Caco-2 (cell line): ENCODE measurements around the gene USP34. TPM values are rescaled to one million over a fixed set of nuclear protein-coding genes. Genes with fewer than 3 reads are reported as not detected.

Source experiments
- BruUV-seq: library from RNA; stranded (reverse); fragments of 400-500 nt; replicated peaks from 2 replicates; lab custom pipeline; 2021; lab: Mats Ljungman, UMichigan
- CTCF ChIA-PET: fragments of 300-600 bp; sonication (Branson Sonifier 250); formaldehyde crosslinking; loops from one replicate; lab custom pipeline; 2022; ENCODE audit warnings: antibody characterized with exemption; lab: Charles Lee
- POLR2A ChIA-PET: fragments of 300-600 bp; sonication (Branson Sonifier 250); formaldehyde crosslinking; loops from one replicate; lab custom pipeline; 2022; ENCODE audit warnings: antibody characterized with exemption; lab: Charles Lee
- DNase-seq, 2 experiments: peaks; one replicate each; pipeline versions ENCODE4 v3.0.0 to v3.0.0-alpha.2; 2020 to 2022
- H3K27me3 ChIP-seq: replicated peaks from 2 replicates; pipeline ENCODE4 v1.6.0; 2011; ENCODE audit warnings: low read length; ENCODE audit not compliant: control insufficient read depth, insufficient read depth
- H3K36me3 ChIP-seq: 2 replicates; pipeline ENCODE4 v1.5.1; 2011; ENCODE audit warnings: low read length; ENCODE audit not compliant: control insufficient read depth, insufficient read depth
- H3K4me1 ChIP-seq: fragments of 250-450 bp; sonication (Bioruptor Pico); 2 replicates; pipeline ENCODE4 v1.5.1; 2020; ENCODE audit warnings: mild to moderate bottlenecking
- H3K4me3 ChIP-seq: 2 replicates; pipeline ENCODE4 v1.5.1; 2011; ENCODE audit warnings: low read depth, mild to moderate bottlenecking, control low read depth, low read length
- H3K9me3 ChIP-seq: fragments of 250-450 bp; sonication (Bioruptor Pico); 2 replicates; pipeline ENCODE4 v1.5.1; 2020; ENCODE audit warnings: mild to moderate bottlenecking, moderate library complexity
- H3K27ac Mint-ChIP-seq: one replicate; pipeline ENCODE4 v1.8.0; 2022; ENCODE audit warnings: mixed read lengths; ENCODE audit not compliant: unreplicated experiment
- H3K27me3 Mint-ChIP-seq: one replicate; pipeline ENCODE4 v1.8.0; 2022; ENCODE audit warnings: mixed read lengths; ENCODE audit not compliant: insufficient read depth, unreplicated experiment
- H3K36me3 Mint-ChIP-seq: one replicate; pipeline ENCODE4 v1.8.0; 2022; ENCODE audit warnings: mild to moderate bottlenecking, mixed read lengths; ENCODE audit not compliant: insufficient read depth, unreplicated experiment
- H3K4me1 Mint-ChIP-seq: one replicate; pipeline ENCODE4 v1.8.0; 2022; ENCODE audit warnings: low read depth, mixed read lengths; ENCODE audit not compliant: unreplicated experiment
- H3K4me3 Mint-ChIP-seq: one replicate; pipeline ENCODE4 v1.8.0; 2022; ENCODE audit warnings: mild to moderate bottlenecking, moderate library complexity, mixed read lengths; ENCODE audit not compliant: unreplicated experiment
- H3K9me3 Mint-ChIP-seq: one replicate; pipeline ENCODE4 v1.8.0; 2022; ENCODE audit warnings: mixed read lengths; ENCODE audit not compliant: unreplicated experiment
- intact Hi-C: fragments of 100-400 bp; cut with micrococcal nuclease; formaldehyde crosslinking; loops from one replicate; pipeline ENCODE4 v1.10.0; 2022; ENCODE audit not compliant: unreplicated experiment
- total RNA-seq: library from RNA; stranded (reverse); gene quantifications from 2 replicates; pipeline ENCODE4 v1.2.3, GENCODE V29; 2022
- TF ChIP-seq, protein P1 (sequence below), 2 experiments: fragments of 200-600 bp in 1 of 2; IDR thresholded peaks; 1 replicate in 1 of 2; 2 replicates in 1 of 2; pipeline versions ENCODE4 v1.5.1 to v1.8.0; 2011 to 2022; ENCODE audit warnings: antibody characterized with exemption in 1 of 2, control low read depth in 1 of 2, inconsistent platforms in 1 of 2, low read depth in 1 of 2, low read length in 1 of 2, mild to moderate bottlenecking in 1 of 2, moderate library complexity in 1 of 2; ENCODE audit not compliant: insufficient read depth in 1 of 2, severe bottlenecking in 1 of 2, unreplicated experiment in 1 of 2

USP34 gene
- total RNA-seq, 1 experiment from 2014 or later, result 100 TPM

DNA sequence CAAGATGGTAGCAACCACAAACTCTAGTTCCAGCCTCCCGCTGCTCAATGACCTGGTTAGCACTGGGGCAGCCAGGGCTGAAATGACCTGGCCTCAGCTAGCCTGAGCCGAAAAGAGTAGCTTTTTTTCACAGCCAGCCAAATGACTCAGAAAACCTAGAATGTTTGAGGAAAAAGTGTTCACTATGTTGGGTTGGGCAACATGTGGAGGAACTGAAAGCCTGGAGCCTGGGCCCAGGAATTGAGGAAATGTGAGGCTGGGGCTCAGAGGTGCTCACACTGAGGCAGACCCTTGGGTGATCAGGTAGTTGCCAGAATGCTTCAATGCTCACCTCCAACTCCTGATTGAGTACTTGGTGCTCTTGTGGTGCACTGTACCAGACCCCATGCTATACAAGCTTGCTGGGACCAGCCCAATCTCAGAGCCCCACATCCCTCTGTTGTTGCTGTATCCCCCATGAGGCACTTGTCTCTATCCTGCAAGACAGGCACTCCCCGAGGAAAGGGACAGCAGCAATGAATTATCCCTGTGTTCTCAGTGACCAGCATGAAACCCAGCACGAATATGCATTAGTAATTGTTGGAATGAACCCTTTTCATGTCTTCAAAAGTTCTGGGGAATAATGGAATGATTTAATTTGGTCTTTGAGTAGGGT, 116.2 kb downstream of the USP34 start:
- Histone ChIP-seq H3K4me1 (no peaks in the 10 kb centered on the region), H3K9me3 (peaks cover 3% of the 10 kb centered on the region; the same call in 1 of the 2 replicates), H3K36me3 (no peaks in the 10 kb centered on the region; the same call in 1 of the 2 replicates), H3K4me3 (no peak overlapping the region), H3K27me3 (no peaks in the 10 kb centered on the region)
- no peaks in the 10 kb centered on the region for H3K27me3 Mint-ChIP-seq
- POLR2A ChIA-PET, result no interaction called here
- BruUV-seq, result no TSS peak
- CTCF ChIA-PET, result no interaction called here
- H3K27ac Mint-ChIP-seq, result no peak overlapping the region
- intact Hi-C loops, result no loop called here
- no peak overlapping the region for H3K4me3 Mint-ChIP-seq
- peaks cover 12% of the 10 kb centered on the region for H3K4me1 Mint-ChIP-seq
- DNase-seq, result no peak
- TF ChIP-seq, protein P1, sequence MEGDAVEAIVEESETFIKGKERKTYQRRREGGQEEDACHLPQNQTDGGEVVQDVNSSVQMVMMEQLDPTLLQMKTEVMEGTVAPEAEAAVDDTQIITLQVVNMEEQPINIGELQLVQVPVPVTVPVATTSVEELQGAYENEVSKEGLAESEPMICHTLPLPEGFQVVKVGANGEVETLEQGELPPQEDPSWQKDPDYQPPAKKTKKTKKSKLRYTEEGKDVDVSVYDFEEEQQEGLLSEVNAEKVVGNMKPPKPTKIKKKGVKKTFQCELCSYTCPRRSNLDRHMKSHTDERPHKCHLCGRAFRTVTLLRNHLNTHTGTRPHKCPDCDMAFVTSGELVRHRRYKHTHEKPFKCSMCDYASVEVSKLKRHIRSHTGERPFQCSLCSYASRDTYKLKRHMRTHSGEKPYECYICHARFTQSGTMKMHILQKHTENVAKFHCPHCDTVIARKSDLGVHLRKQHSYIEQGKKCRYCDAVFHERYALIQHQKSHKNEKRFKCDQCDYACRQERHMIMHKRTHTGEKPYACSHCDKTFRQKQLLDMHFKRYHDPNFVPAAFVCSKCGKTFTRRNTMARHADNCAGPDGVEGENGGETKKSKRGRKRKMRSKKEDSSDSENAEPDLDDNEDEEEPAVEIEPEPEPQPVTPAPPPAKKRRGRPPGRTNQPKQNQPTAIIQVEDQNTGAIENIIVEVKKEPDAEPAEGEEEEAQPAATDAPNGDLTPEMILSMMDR (IDR thresholded peaks at IDR 0.05; ENCODE audit: insufficient read depth in 1 of 2, low read depth in 1 of 2, low read length in 1 of 2, severe bottlenecking in 1 of 2, unreplicated experiment in 1 of 2), result no peak
- H3K9me3 Mint-ChIP-seq, result peaks cover 31% of the 10 kb centered on the region
- H3K36me3 Mint-ChIP-seq, result peaks cover 42% of the 10 kb centered on the region

DNA sequence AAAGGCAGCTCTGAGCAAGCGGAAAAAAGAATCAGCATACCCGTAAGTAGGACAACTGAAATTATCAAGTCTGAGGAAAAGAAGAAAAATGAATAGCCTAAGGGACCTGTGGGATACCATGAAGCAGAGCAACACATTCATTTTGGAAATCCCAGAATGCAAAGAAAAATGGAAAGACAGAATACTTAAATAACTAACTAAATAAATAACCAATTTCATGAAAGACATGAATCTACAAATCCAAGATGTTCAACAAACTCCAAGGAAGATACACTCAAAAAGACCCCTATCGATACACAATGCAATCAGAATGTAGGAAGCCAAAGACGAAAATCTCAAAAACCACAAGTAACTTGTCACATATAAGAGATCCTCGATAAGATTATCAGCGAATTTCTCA, 117.0 kb downstream of the USP34 start:
- Mint-ChIP-seq H3K27ac (no peak overlapping the region), H3K9me3 (peaks cover 31% of the 10 kb centered on the region), H3K4me3 (no peak overlapping the region), H3K27me3 (no peaks in the 10 kb centered on the region), H3K4me1 (peaks cover 12% of the 10 kb centered on the region), H3K36me3 (peaks cover 50% of the 10 kb centered on the region)
- DNase-seq, result no peak
- Histone ChIP-seq H3K4me1 (no peaks in the 10 kb centered on the region), H3K4me3 (no peak overlapping the region), H3K36me3 (no peaks in the 10 kb centered on the region; the same call in 1 of the 2 replicates), H3K27me3 (no peaks in the 10 kb centered on the region), H3K9me3 (peaks cover 3% of the 10 kb centered on the region; the same call in 1 of the 2 replicates)
- TF ChIP-seq, protein P1 (IDR thresholded peaks at IDR 0.05; ENCODE audit: insufficient read depth in 1 of 2, low read depth in 1 of 2, low read length in 1 of 2, severe bottlenecking in 1 of 2, unreplicated experiment in 1 of 2), result no peak
- intact Hi-C loops, result no loop called here
- BruUV-seq, result no TSS peak
- POLR2A ChIA-PET, result no interaction called here
- CTCF ChIA-PET, result no interaction called here

DNA sequence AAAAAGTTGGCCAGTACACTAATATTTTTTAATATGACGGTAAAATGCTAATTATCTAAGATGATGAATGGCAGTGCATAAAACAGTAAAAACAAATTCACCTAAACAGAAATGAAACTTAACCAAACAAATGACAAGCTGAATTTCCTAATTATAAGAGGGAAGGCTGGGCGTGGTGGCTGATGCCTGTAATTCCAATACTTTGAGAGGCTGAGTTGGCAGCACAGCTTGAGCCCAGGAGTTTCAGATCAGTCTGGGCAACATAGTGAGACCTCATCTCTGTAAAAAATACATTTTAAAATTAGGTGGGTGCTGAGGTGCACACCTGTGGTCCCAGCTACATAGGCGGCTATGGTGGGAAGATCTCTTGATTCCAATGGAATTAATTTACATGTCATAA, 120.1 kb downstream of the USP34 start:
- peaks cover 31% of the 10 kb centered on the region for H3K9me3 Mint-ChIP-seq
- POLR2A ChIA-PET, result no interaction called here
- TF ChIP-seq, protein P1 (IDR thresholded peaks at IDR 0.05; ENCODE audit: insufficient read depth in 1 of 2, low read depth in 1 of 2, low read length in 1 of 2, severe bottlenecking in 1 of 2, unreplicated experiment in 1 of 2), result no peak

More for the DNA sequence above, 120.1 kb downstream of the USP34 start:
- no peak overlapping the region for H3K4me3 ChIP-seq
- Mint-ChIP-seq H3K36me3 (peaks cover 61% of the 10 kb centered on the region), H3K27me3 (no peaks in the 10 kb centered on the region), H3K4me3 (no peak overlapping the region), H3K4me1 (no peaks in the 10 kb centered on the region), H3K27ac (no peak overlapping the region)
- CTCF ChIA-PET, result no interaction called here
- H3K9me3 ChIP-seq, result peaks cover 3% of the 10 kb centered on the region; the same call in 1 of the 2 replicates
- H3K36me3 ChIP-seq, result no peaks in the 10 kb centered on the region; the same call in 1 of the 2 replicates
- no peaks in the 10 kb centered on the region for H3K4me1 ChIP-seq
- H3K27me3 ChIP-seq, result no peaks in the 10 kb centered on the region
- intact Hi-C loops, result no loop called here
- BruUV-seq, result no TSS peak
- DNase-seq, result no peak
